OCI-LY7 (cell line): ENCODE results near the gene GPR31. TPM values are rescaled to one million over a fixed set of nuclear protein-coding genes. Genes with fewer than 3 reads are reported as not detected.

Experiments
- total RNA-seq, 2 experiments: library from RNA; depleted of rRNA in 1 of 2; stranded (reverse); fragments of >200 nt in 1 of 2; shearing (Covaris generic) in 1 of 2; gene quantifications; 2 replicates each; pipeline ENCODE4 v1.2.3, GENCODE V29; 2014 to 2022

Gene GPR31
- total RNA-seq, 2 experiments from 2014 or later: not detected

Other genes starting within 250 kb of the GPR31 start
- 71.7 and 87.1 TPM in 2 replicates for gene RNASET2, start 201.4 kb downstream of the GPR31 start, total RNA-seq (2014; rRNA removed; shearing (Covaris generic))
- 73.0 and 105 TPM in 2 replicates for gene RNASET2, start 201.4 kb downstream of the GPR31 start, total RNA-seq (2022)
- 41.2 and 48.1 TPM in 2 replicates for gene CEP43, start 158.6 kb downstream of the GPR31 start, total RNA-seq (2014; rRNA removed; shearing (Covaris generic))
- gene CEP43, start 158.6 kb downstream of the GPR31 start, total RNA-seq (2022): 34.3 and 40.4 TPM in 2 replicates
- 0.05 and 0.35 TPM in 2 replicates for gene CCR6, start 34.9 kb downstream of the GPR31 start, total RNA-seq (2014; rRNA removed; shearing (Covaris generic))
- gene CCR6, start 34.9 kb downstream of the GPR31 start, total RNA-seq (2022): 0.10 TPM in 1 of 2 replicates, not detected in the other
- gene UNC93A, start 133.3 kb upstream of the GPR31 start, total RNA-seq (2014; rRNA removed; shearing (Covaris generic)): not detected in 2 replicates
- not detected in 2 replicates for gene UNC93A, start 133.3 kb upstream of the GPR31 start, total RNA-seq (2022)
- gene TTLL2, start 167.1 kb upstream of the GPR31 start, total RNA-seq (2014; rRNA removed; shearing (Covaris generic)): not detected in 2 replicates
- not detected in 2 replicates for gene TTLL2, start 167.1 kb upstream of the GPR31 start, total RNA-seq (2022)